Motor neuron (in vitro differentiated cells): Measurements from ENCODE around the gene NMT1. TPM values are rescaled to one million over a fixed set of nuclear protein-coding genes. Genes with fewer than 3 reads are reported as not detected.

Source experiments
- ATAC-seq, 8 experiments: fragments of 200-7000 bp; cut with Tn5 transposase; replicated peaks in 6 of 8; 2 replicates each; pipeline ENCODE4 v1.8.0; 2021; ENCODE audit warnings: mild to moderate bottlenecking in 8 of 8, moderate library complexity in 8 of 8
- H3K27ac ChIP-seq, 2 donors: fragments of 250-450 bp; sonication (Bioruptor Pico); 2 replicates each; pipeline ENCODE4 v1.9.0; 2021; ENCODE audit warnings: antibody characterized with exemption in 2 of 2, mild to moderate bottlenecking in 2 of 2, moderate library complexity in 1 of 2
- H3K4me1 ChIP-seq, 2 donors: fragments of 250-450 bp; sonication (Bioruptor Pico); replicated peaks in 1 of 2; 2 replicates each; pipeline ENCODE4 v1.6.1; 2021; ENCODE audit warnings: antibody characterized with exemption in 2 of 2, mild to moderate bottlenecking in 2 of 2, moderate library complexity in 1 of 2
- H3K4me3 ChIP-seq, 5 donors: fragments of 250-450 bp; sonication (Bioruptor Pico); 2 replicates each; pipeline ENCODE4 v1.9.0; 2021; ENCODE audit warnings: antibody characterized with exemption in 5 of 5, mild to moderate bottlenecking in 5 of 5, moderate library complexity in 4 of 5
- WGBS, 10 experiments: fragments of 450-650 bp; shearing (Covaris generic); methylation state at CpG; one replicate each; pipeline ENCODE4 v1.0.0; 2022; 5-methylcytosine and 5-hydroxymethylcytosine counted together
- in situ Hi-C, 9 experiments: fragments of 400-800 bp; cut with MboI; loops; one replicate each; pipeline ENCODE4 v1.15.0; 2021; ENCODE audit warnings: low sequenced_read_pairs in 9 of 9, low pct_unique_long_range_greater_than_20kb in 2 of 9; ENCODE audit not compliant: unreplicated experiment in 9 of 9
- total RNA-seq, 8 experiments: library from RNA; unstranded; fragments of 300-600 nt; gene quantifications; 2 replicates each; pipeline versions ENCODE4 v1.2.3 to v1.2.4, GENCODE V29; 2022

The NMT1 gene
- total RNA-seq, 8 experiments from 2014 or later, result 38.3 to 140 (median 67.8) TPM

GRCh38 chr17:45022655-45023339, 38.3 kb upstream of the NMT1 start:
- in situ Hi-C loops, result loop anchor here in 1 of 9 experiments (25.0 kb wide), 1 partner anchor 110 kb away; the partner anchor contains the start of gene GFAP
- peaks cover 32 to 35% of the 10 kb centered on the region in 2 donors for H3K4me1 ChIP-seq
- no peak overlapping the region for H3K27ac ChIP-seq
- 86 to 100% (median 92%) methylated on average over 1 to 3 of the region's 13 CpGs; no CpG with 5 or more reads in 4 of the 10 experiments for WGBS, 10 experiments
- ATAC-seq, result no peak
- H3K4me3 ChIP-seq, result no peak overlapping the region

- Histone ChIP-seq H3K4me3 (no peak overlapping the region), H3K27ac (no peak overlapping the region), H3K4me1 (no peaks in the 10 kb centered on the region)
- ATAC-seq, result no peak
- 92 to 100% (median 100%) methylated on average over 1 to 5 of the region's 7 CpGs; no CpG with 5 or more reads in 4 of the 10 experiments for WGBS, 10 experiments
- in situ Hi-C loops, result loop anchor here in 1 of 9 experiments (25.0 kb wide), 1 partner anchor 117 kb away; the partner anchor contains the start of gene GFAP
Measured at GRCh38 chr17:45029096-45029495, 32.0 kb upstream of the NMT1 start.

- ATAC-seq, result peak in 1 of 8 experiments; percentile 16
- WGBS, 10 experiments, result 87 to 98% (median 92%) methylated on average over 2 to 13 of the region's 17 CpGs; no CpG with 5 or more reads in 4 of the 10 experiments
- Histone ChIP-seq H3K4me1 (no peaks in the 10 kb centered on the region), H3K27ac (no peak overlapping the region), H3K4me3 (no peak overlapping the region)
- in situ Hi-C loops, result loop anchor here in 1 of 9 experiments (25.0 kb wide), 1 partner anchor 118 kb away; the partner anchor contains the start of gene GFAP
Measured at GRCh38 chr17:45029758-45030423, 31.2 kb upstream of the NMT1 start.

- 77 to 87% methylated on average over 5 to 6 of the region's 6 CpGs; no CpG with 5 or more reads in 8 of the 10 experiments for WGBS, 10 experiments
- no peak overlapping the region for H3K27ac ChIP-seq
- no peak for ATAC-seq
- in situ Hi-C loops, result loop anchor here in 1 of 9 experiments (25.0 kb wide), 1 partner anchor 118 kb away; the partner anchor contains the start of gene GFAP
- H3K4me3 ChIP-seq, result no peak overlapping the region
- H3K4me1 ChIP-seq, result no peaks in the 10 kb centered on the region
Measured at GRCh38 chr17:45030733-45031132, 30.4 kb upstream of the NMT1 start.

- H3K4me1 ChIP-seq, result no peaks in the 10 kb centered on the region
- ATAC-seq, result peak in 1 of 8 experiments; percentile 29
- WGBS, 10 experiments, result 58 to 100% (median 85%) methylated on average over 1 to 8 of the region's 14 CpGs
- no peak overlapping the region for H3K4me3 ChIP-seq
- in situ Hi-C loops, result loop anchor here in 1 of 9 experiments (25.0 kb wide), 1 partner anchor 119 kb away; the partner anchor contains the start of gene GFAP
- H3K27ac ChIP-seq, result peak overlapping the region in 1 of 2 donors; percentile 52
Measured at GRCh38 chr17:45031231-45032173, 29.6 kb upstream of the NMT1 start.

GRCh38 chr17:45032174-45032541, 29.0 kb upstream of the NMT1 start:
- H3K27ac ChIP-seq, result peak overlapping the region in 1 of 2 donors; percentile 52
- in situ Hi-C loops, result loop anchor here in 1 of 9 experiments (25.0 kb wide), 1 partner anchor 120 kb away; the partner anchor contains the start of gene GFAP
- H3K4me1 ChIP-seq, result no peaks in the 10 kb centered on the region
- WGBS, 10 experiments, result 80 to 100% (median 80%) methylated on average over 1 to 2 of the region's 9 CpGs; no CpG with 5 or more reads in 7 of the 10 experiments
- H3K4me3 ChIP-seq, result no peak overlapping the region
- ATAC-seq, result peak in 2 of 8 experiments; percentile 27 to 52

GRCh38 chr17:45034599-45034998, 26.5 kb upstream of the NMT1 start:
- WGBS, 10 experiments, result 88 to 100% (median 100%) methylated on average over 1 to 8 of the region's 14 CpGs; no CpG with 5 or more reads in 6 of the 10 experiments
- no peak overlapping the region for H3K27ac ChIP-seq
- in situ Hi-C loops, result loop anchor here in 1 of 9 experiments (25.0 kb wide), 1 partner anchor 122 kb away; the partner anchor contains the start of gene GFAP
- H3K4me1 ChIP-seq, result peaks cover 0 to 5% of the 10 kb centered on the region in 2 donors
- H3K4me3 ChIP-seq, result no peak overlapping the region
- ATAC-seq, result no peak

- in situ Hi-C loops, result loop anchor here in 1 of 9 experiments (25.0 kb wide), 1 partner anchor 124 kb away; the partner anchor contains the start of gene GFAP
- Histone ChIP-seq H3K4me1 (peaks cover 8 to 12% of the 10 kb centered on the region in 2 donors), H3K27ac (no peak overlapping the region), H3K4me3 (no peak overlapping the region)
- 90 to 100% (median 97%) methylated on average over 1 to 11 of the region's 14 CpGs; no CpG with 5 or more reads in 3 of the 10 experiments for WGBS, 10 experiments
- no peak for ATAC-seq
Measured at GRCh38 chr17:45035848-45036247, 25.3 kb upstream of the NMT1 start.

- H3K4me1 ChIP-seq, result peaks cover 8 to 15% of the 10 kb centered on the region in 2 donors
- H3K27ac ChIP-seq, result no peak overlapping the region
- in situ Hi-C loops, result loop anchor here in 1 of 9 experiments (25.0 kb wide), 1 partner anchor 124 kb away; the partner anchor contains the start of gene GFAP
- H3K4me3 ChIP-seq, result no peak overlapping the region
- 17 to 72% (median 55%) methylated on average over 1 to 3 of the region's 3 CpGs; no CpG with 5 or more reads in 3 of the 10 experiments for WGBS, 10 experiments
- no peak for ATAC-seq
Measured at GRCh38 chr17:45036691-45037090, 24.4 kb upstream of the NMT1 start.

GRCh38 chr17:45038728-45039634, 22.1 kb upstream of the NMT1 start:
- ATAC-seq, result peak in 1 of 8 experiments; percentile 23
- Histone ChIP-seq H3K4me3 (no peak overlapping the region), H3K4me1 (peaks cover 24 to 33% of the 10 kb centered on the region in 2 donors), H3K27ac (no peak overlapping the region)
- 10 to 100% (median 79%) methylated on average over 1 to 7 of the region's 13 CpGs; no CpG with 5 or more reads in 3 of the 10 experiments for WGBS, 10 experiments
- in situ Hi-C loops, result loop anchor here in 1 of 9 experiments (25.0 kb wide), 1 partner anchor 127 kb away; the partner anchor contains the start of gene GFAP

- WGBS, 10 experiments, result 0 to 100% (median 42%) methylated on average over 1 to 3 of the region's 4 CpGs; no CpG with 5 or more reads in 3 of the 10 experiments
- ATAC-seq, result peak in 6 of 8 experiments; percentile 19 to 77 (median 32)
- Histone ChIP-seq H3K4me3 (no peak overlapping the region), H3K4me1 (peaks cover 28 to 42% of the 10 kb centered on the region in 2 donors), H3K27ac (peak overlapping the region in 1 of 2 donors; percentile 35)
- in situ Hi-C loops, result loop anchor here in 1 of 9 experiments (25.0 kb wide), 1 partner anchor 128 kb away; the partner anchor contains the start of gene GFAP
Measured at GRCh38 chr17:45040459-45040858, 20.7 kb upstream of the NMT1 start.
